Activated CD8-positive, alpha-beta T cell treated with anti-CD3 and anti-CD28 coated beads, Interleukin-2, amount 10 ng/mL, durations not matched to agents 7 days and 5 days (primary cell): Measurements from ENCODE around the gene XYLB. TPM values are rescaled to one million over a fixed set of nuclear protein-coding genes. Genes with fewer than 3 reads are reported as not detected.
A peak's percentile ranks its signal among the peaks of the same experiment; 100 is the strongest.
"Not testable (repeated sequence)": the region's sequence is repeated elsewhere in the genome, so short reads cannot be mapped to it uniquely, and the experiment has no call there.

Experiments
- ATAC-seq: fragments of 150-1000 bp; cut with Tn5 transposase; one replicate; pipeline ENCODE4 v1.10.0; 2021; ENCODE audit warnings: moderate library complexity
- CTCF ChIA-PET: fragments of 350-600 bp; sonication (Branson Sonifier 250); formaldehyde crosslinking; loops from one replicate; lab custom pipeline; 2021; ENCODE audit warnings: antibody characterized with exemption; lab: Charles Lee
- POLR2A ChIA-PET: fragments of 350-600 bp; sonication (Branson Sonifier 250); formaldehyde crosslinking; loops from one replicate; lab custom pipeline; 2021; ENCODE audit warnings: antibody characterized with exemption; lab: Charles Lee
- DNase-seq: peaks from one replicate; pipeline ENCODE4 v3.0.0-alpha.2; 2020
- H3K27ac Mint-ChIP-seq: one replicate; pipeline ENCODE4 v1.8.0; 2021; ENCODE audit warnings: mild to moderate bottlenecking, mixed read lengths
- H3K27me3 Mint-ChIP-seq: one replicate; pipeline ENCODE4 v1.8.0; 2021; ENCODE audit warnings: low read depth, mixed read lengths
- H3K36me3 Mint-ChIP-seq: one replicate; pipeline ENCODE4 v1.8.0; 2021; ENCODE audit warnings: low read depth, mixed read lengths
- H3K4me1 Mint-ChIP-seq: one replicate; pipeline ENCODE4 v1.8.0; 2021; ENCODE audit warnings: low read depth, mixed read lengths
- H3K4me3 Mint-ChIP-seq: one replicate; pipeline ENCODE4 v1.8.0; 2021; ENCODE audit warnings: mild to moderate bottlenecking, mixed read lengths
- H3K9me3 Mint-ChIP-seq: one replicate; pipeline ENCODE4 v1.8.0; 2022; ENCODE audit warnings: mixed read lengths; ENCODE audit not compliant: insufficient read depth
- total RNA-seq, 2 experiments: library from RNA; stranded (reverse); gene quantifications; one replicate each; pipeline ENCODE4 v1.2.3, GENCODE V29; 2021

Gene XYLB
- 1 to 10 TPM; 5.3 to 6.1 TPM for total RNA-seq

- Mint-ChIP-seq H3K36me3 (no peaks in the 10 kb centered on the region), H3K27ac (peak within 1 kb of the TSS; percentile 53), H3K27me3 (peaks cover 3% of the 10 kb centered on the region), H3K9me3 (no peaks in the 10 kb centered on the region), H3K4me3 (peak within 1 kb of the TSS; percentile 75), H3K4me1 (peaks cover 18% of the 10 kb centered on the region)
- ATAC-seq: peak; percentile 99
- DNase-seq: peak; percentile 86
- POLR2A ChIA-PET: interaction anchor here (0.8 to 1.2 kb wide), 4 partner anchors 107 to 229 kb away, joined by 3 to 5 read pairs (median 4); partner anchors contain the start of genes ACVR2B and OXSR1
- CTCF ChIA-PET: interaction anchor here (0.5 to 4.4 kb wide), 50 partner anchors 9 to 653 kb away, joined by 3 to 69 read pairs (median 5); partner anchors contain the start of genes ACAA1, ACVR2B and OXSR1
These were observed at the start of gene XYLB for GRCh38 chr3:38346587-38347410. Gene XYLB, plus strand, starts transcription at chr3:38346785. Its CDS starts 84 bp downstream, at chr3:38346869.

GRCh38 chr3:38297053-38297452 is 49.5 kb upstream of the XYLB start:
- POLR2A ChIA-PET, ATAC-seq, CTCF ChIA-PET: not testable (repeated sequence)

GRCh38 chr3:38297537-38297936 is 49.0 kb upstream of the XYLB start:
- Mint-ChIP-seq H3K27ac (no peak overlapping the region), H3K4me3 (no peak overlapping the region), H3K27me3 (peaks cover 19% of the 10 kb centered on the region), H3K36me3 (no peaks in the 10 kb centered on the region), H3K4me1 (no peaks in the 10 kb centered on the region), H3K9me3 (no peaks in the 10 kb centered on the region)
- CTCF ChIA-PET: interaction anchor here (1.1 to 2.1 kb wide), 5 partner anchors 8 to 703 kb away, joined by 3 to 5 read pairs (median 5); no protein-coding TSS in a partner anchor
- no peak for ATAC-seq
- POLR2A ChIA-PET: no interaction called here
- no peak for DNase-seq

More at GRCh38 chr3:38297053-38297452, 49.5 kb upstream of the XYLB start:
- H3K4me3 Mint-ChIP-seq, H3K4me1 Mint-ChIP-seq, DNase-seq, H3K27ac Mint-ChIP-seq, H3K9me3 Mint-ChIP-seq, H3K36me3 Mint-ChIP-seq: not testable (repeated sequence)
- peaks cover 19% of the 10 kb centered on the region for H3K27me3 Mint-ChIP-seq

GRCh38 chr3:38297947-38298711 is 48.5 kb upstream of the XYLB start:
- DNase-seq (no peak), ATAC-seq (no peak)
- no peaks in the 10 kb centered on the region for H3K4me1 Mint-ChIP-seq
- H3K27me3 Mint-ChIP-seq: peaks cover 19% of the 10 kb centered on the region
- POLR2A ChIA-PET: no interaction called here
- CTCF ChIA-PET: interaction anchor here (0.6 to 2.1 kb wide), 8 partner anchors 9 to 702 kb away, joined by 3 to 5 read pairs (median 4); partner anchors contain the start of gene XYLB
- H3K27ac Mint-ChIP-seq: no peak overlapping the region
- H3K9me3 Mint-ChIP-seq: no peaks in the 10 kb centered on the region
- no peaks in the 10 kb centered on the region for H3K36me3 Mint-ChIP-seq
- H3K4me3 Mint-ChIP-seq: no peak overlapping the region

GRCh38 chr3:38306941-38307340 is 39.6 kb upstream of the XYLB start:
- peaks cover 8% of the 10 kb centered on the region for H3K27me3 Mint-ChIP-seq
- POLR2A ChIA-PET: no interaction called here
- H3K27ac Mint-ChIP-seq: no peak overlapping the region
- H3K36me3 Mint-ChIP-seq: no peaks in the 10 kb centered on the region
- DNase-seq (no peak), ATAC-seq (no peak)
- no peaks in the 10 kb centered on the region for H3K9me3 Mint-ChIP-seq
- no peak overlapping the region for H3K4me3 Mint-ChIP-seq
- no peaks in the 10 kb centered on the region for H3K4me1 Mint-ChIP-seq
- CTCF ChIA-PET: no interaction called here

GRCh38 chr3:38307599-38307998 is 39.0 kb upstream of the XYLB start:
- Mint-ChIP-seq H3K27me3 (peaks cover 8% of the 10 kb centered on the region), H3K36me3 (no peaks in the 10 kb centered on the region), H3K9me3 (no peaks in the 10 kb centered on the region), H3K4me1 (no peaks in the 10 kb centered on the region), H3K4me3 (no peak overlapping the region), H3K27ac (no peak overlapping the region)
- ChIA-PET CTCF (no interaction called here), POLR2A (no interaction called here)
- DNase-seq (no peak), ATAC-seq (no peak)

- DNase-seq (no peak), ATAC-seq (no peak)
- ChIA-PET CTCF (no interaction called here), POLR2A (interaction anchor here (0.5 kb wide), 1 partner anchor 19 kb away, joined by 3 read pairs; no protein-coding TSS in a partner anchor)
- H3K27ac Mint-ChIP-seq: no peak overlapping the region
- H3K36me3 Mint-ChIP-seq: no peaks in the 10 kb centered on the region
- no peak overlapping the region for H3K4me3 Mint-ChIP-seq
- H3K27me3 Mint-ChIP-seq: peaks cover 8% of the 10 kb centered on the region
- H3K9me3 Mint-ChIP-seq: no peaks in the 10 kb centered on the region
- no peaks in the 10 kb centered on the region for H3K4me1 Mint-ChIP-seq
These were observed 38.1 kb upstream of the XYLB start for GRCh38 chr3:38308456-38308855.

GRCh38 chr3:38311476-38311875 is 35.1 kb upstream of the XYLB start:
- no peak for DNase-seq
- Mint-ChIP-seq H3K27ac (no peak overlapping the region), H3K4me3 (no peak overlapping the region), H3K36me3 (no peaks in the 10 kb centered on the region), H3K9me3 (no peaks in the 10 kb centered on the region), H3K27me3 (peaks cover 6% of the 10 kb centered on the region), H3K4me1 (no peaks in the 10 kb centered on the region)
- no peak for ATAC-seq
- CTCF ChIA-PET: no interaction called here
- POLR2A ChIA-PET: no interaction called here

- H3K36me3 Mint-ChIP-seq: no peaks in the 10 kb centered on the region
- no peaks in the 10 kb centered on the region for H3K4me1 Mint-ChIP-seq
- H3K9me3 Mint-ChIP-seq: no peaks in the 10 kb centered on the region
- CTCF ChIA-PET: no interaction called here
- DNase-seq (no peak), ATAC-seq (no peak)
- H3K27me3 Mint-ChIP-seq: peaks cover 6% of the 10 kb centered on the region
- H3K4me3 Mint-ChIP-seq: no peak overlapping the region
- POLR2A ChIA-PET: no interaction called here
- no peak overlapping the region for H3K27ac Mint-ChIP-seq
These were observed 34.6 kb upstream of the XYLB start for GRCh38 chr3:38311941-38312340.

- Mint-ChIP-seq H3K27ac (no peak overlapping the region), H3K27me3 (peaks cover 6% of the 10 kb centered on the region), H3K9me3 (no peaks in the 10 kb centered on the region), H3K4me1 (no peaks in the 10 kb centered on the region), H3K36me3 (no peaks in the 10 kb centered on the region), H3K4me3 (no peak overlapping the region)
- ChIA-PET CTCF (no interaction called here), POLR2A (no interaction called here)
- ATAC-seq (no peak), DNase-seq (no peak)
These were observed 34.2 kb upstream of the XYLB start for GRCh38 chr3:38312356-38312755.

GRCh38 chr3:38313263-38313662 is 33.3 kb upstream of the XYLB start:
- DNase-seq (no peak), ATAC-seq (no peak)
- no peak overlapping the region for H3K4me3 Mint-ChIP-seq
- no peaks in the 10 kb centered on the region for H3K36me3 Mint-ChIP-seq
- H3K27ac Mint-ChIP-seq: no peak overlapping the region
- H3K27me3 Mint-ChIP-seq: peaks cover 6% of the 10 kb centered on the region
- no peaks in the 10 kb centered on the region for H3K4me1 Mint-ChIP-seq
- POLR2A ChIA-PET: no interaction called here
- H3K9me3 Mint-ChIP-seq: no peaks in the 10 kb centered on the region
- CTCF ChIA-PET: no interaction called here

GRCh38 chr3:38313695-38314094 is 32.9 kb upstream of the XYLB start:
- H3K36me3 Mint-ChIP-seq: no peaks in the 10 kb centered on the region
- H3K9me3 Mint-ChIP-seq: no peaks in the 10 kb centered on the region
- POLR2A ChIA-PET: no interaction called here
- H3K27me3 Mint-ChIP-seq: peaks cover 6% of the 10 kb centered on the region
- H3K27ac Mint-ChIP-seq: no peak overlapping the region
- CTCF ChIA-PET: no interaction called here
- no peak for DNase-seq
- H3K4me1 Mint-ChIP-seq: no peaks in the 10 kb centered on the region
- ATAC-seq: no peak
- no peak overlapping the region for H3K4me3 Mint-ChIP-seq
